Measurements from ENCODE around the gene ACTN3. TPM values are rescaled to one million over a fixed set of nuclear protein-coding genes. Genes with fewer than 3 reads are reported as not detected.
"Not testable (repeated sequence)": the region's sequence is repeated elsewhere in the genome, so short reads cannot be mapped to it uniquely, and the experiment has no call there.

Gene ACTN3
- total RNA-seq, 1 donor from 2014 or later, result not detected

DNA sequence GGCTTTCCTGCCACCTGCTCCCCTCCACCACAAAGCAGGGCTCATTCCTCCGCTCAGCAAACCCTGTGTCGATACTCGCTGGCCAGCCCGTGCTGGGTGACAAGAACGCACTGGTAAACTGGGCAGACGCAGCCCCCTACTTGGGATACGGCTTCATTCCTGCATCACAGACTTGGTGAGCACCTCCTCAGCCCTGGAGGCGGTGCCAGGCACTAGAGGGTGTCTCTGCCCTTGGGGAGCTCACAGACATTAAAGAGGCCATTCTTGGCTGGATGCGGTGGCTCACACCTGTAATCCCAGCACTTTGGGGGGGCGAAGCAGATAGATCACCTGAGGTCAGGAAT, 6.9 kb upstream of the ACTN3 start:
- TF ChIP-seq, protein P1, sequence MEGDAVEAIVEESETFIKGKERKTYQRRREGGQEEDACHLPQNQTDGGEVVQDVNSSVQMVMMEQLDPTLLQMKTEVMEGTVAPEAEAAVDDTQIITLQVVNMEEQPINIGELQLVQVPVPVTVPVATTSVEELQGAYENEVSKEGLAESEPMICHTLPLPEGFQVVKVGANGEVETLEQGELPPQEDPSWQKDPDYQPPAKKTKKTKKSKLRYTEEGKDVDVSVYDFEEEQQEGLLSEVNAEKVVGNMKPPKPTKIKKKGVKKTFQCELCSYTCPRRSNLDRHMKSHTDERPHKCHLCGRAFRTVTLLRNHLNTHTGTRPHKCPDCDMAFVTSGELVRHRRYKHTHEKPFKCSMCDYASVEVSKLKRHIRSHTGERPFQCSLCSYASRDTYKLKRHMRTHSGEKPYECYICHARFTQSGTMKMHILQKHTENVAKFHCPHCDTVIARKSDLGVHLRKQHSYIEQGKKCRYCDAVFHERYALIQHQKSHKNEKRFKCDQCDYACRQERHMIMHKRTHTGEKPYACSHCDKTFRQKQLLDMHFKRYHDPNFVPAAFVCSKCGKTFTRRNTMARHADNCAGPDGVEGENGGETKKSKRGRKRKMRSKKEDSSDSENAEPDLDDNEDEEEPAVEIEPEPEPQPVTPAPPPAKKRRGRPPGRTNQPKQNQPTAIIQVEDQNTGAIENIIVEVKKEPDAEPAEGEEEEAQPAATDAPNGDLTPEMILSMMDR (IDR thresholded peaks at IDR 0.05; ENCODE audit: insufficient read depth, low read length, severe bottlenecking), result no peak
- FAIRE-seq, result no peak
- no peak for DNase-seq (ENCODE audit: low read depth)
- Histone ChIP-seq H3K36me3 (ENCODE audit: control insufficient read depth, insufficient read depth, low read length) (peaks cover 18% of the 10 kb centered on the region), H3K27me3 (ENCODE audit: control insufficient read depth, insufficient read depth, low read length) (no peaks in the 10 kb centered on the region), H3K4me3 (ENCODE audit: low read depth, low read length) (no peak overlapping the region)

DNA sequence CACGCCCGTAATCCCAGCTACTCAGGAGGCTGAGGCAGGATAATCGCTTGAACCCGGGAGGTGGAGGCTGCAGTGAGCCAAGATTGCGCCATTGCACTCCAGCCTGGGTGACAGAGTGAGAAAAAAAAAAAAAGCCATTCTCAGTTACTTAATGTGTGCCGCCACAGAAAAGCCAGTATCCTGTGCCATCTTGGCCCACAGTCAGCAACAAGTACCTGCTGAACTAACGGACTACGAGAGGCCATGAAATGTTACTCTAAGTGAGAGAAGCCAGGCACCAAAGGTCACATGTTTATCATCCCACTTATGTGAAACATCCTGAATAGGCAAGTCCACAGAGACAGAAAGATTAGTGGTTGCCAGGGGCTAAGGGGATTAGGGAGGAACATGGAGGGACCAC, 6.1 kb upstream of the ACTN3 start:
- peaks cover 18% of the 10 kb centered on the region for H3K36me3 ChIP-seq (ENCODE audit: control insufficient read depth, insufficient read depth, low read length)
- DNase-seq (ENCODE audit: low read depth); H3K27me3 ChIP-seq (ENCODE audit: control insufficient read depth, insufficient read depth, low read length); FAIRE-seq; H3K4me3 ChIP-seq (ENCODE audit: low read depth, low read length): not testable (repeated sequence)

DNA sequence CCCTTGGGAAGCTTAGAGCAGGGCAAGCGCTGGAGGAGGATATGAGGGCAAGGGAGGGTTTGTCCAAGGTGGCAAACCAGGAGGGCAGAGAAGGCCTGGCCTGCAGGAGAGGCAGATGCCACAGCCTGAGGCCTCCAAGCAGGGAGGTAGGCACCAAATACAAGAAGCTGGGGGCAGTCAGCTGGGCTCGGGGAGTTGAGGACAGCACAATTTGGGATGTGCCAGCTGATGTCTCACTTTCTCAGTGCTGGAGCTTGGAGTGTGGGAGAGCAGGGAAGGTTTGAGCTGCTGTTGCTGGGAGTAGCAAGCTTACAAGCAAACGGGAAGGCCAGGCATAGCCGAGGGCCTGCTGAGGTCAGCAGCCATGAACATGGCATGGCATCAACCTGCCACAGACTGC, 4.8 kb upstream of the ACTN3 start:
- Histone ChIP-seq H3K36me3 (ENCODE audit: control insufficient read depth, insufficient read depth, low read length) (peaks cover 18% of the 10 kb centered on the region), H3K4me3 (ENCODE audit: low read depth, low read length) (no peak overlapping the region), H3K27me3 (ENCODE audit: control insufficient read depth, insufficient read depth, low read length) (peaks cover 2% of the 10 kb centered on the region)
- TF ChIP-seq, protein P1 (IDR thresholded peaks at IDR 0.05; ENCODE audit: insufficient read depth, low read length, severe bottlenecking), result no peak
- DNase-seq (ENCODE audit: low read depth), result no peak
- no peak for FAIRE-seq

DNA sequence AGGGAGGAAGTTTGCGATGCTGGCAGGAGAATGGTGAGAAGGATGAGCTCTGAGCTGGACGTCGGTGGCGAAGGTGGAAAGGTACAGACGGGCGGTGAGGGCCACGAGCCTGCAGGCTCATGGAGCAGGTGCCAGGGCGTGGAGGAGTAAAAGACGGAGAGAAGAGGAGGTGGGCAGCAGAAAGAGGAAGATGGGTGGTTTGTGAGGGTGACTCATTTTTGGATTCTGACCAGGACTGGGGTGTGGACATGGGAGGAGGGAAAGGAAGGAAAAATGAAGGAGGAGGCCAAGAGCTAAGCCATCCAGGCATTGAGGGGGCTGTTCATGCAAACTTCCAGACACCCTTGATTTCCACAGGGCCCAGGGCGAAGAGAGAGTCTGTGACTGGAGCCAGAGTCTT, 4.3 kb upstream of the ACTN3 start:
- H3K27me3 ChIP-seq (ENCODE audit: control insufficient read depth, insufficient read depth, low read length), result peaks cover 2% of the 10 kb centered on the region
- H3K36me3 ChIP-seq (ENCODE audit: control insufficient read depth, insufficient read depth, low read length), result peaks cover 17% of the 10 kb centered on the region
- DNase-seq (ENCODE audit: low read depth) (peak; percentile 12), FAIRE-seq (no peak)
- no peak overlapping the region for H3K4me3 ChIP-seq (ENCODE audit: low read depth, low read length)
- TF ChIP-seq, protein P1 (IDR thresholded peaks at IDR 0.05; ENCODE audit: insufficient read depth, low read length, severe bottlenecking), result no peak

DNA sequence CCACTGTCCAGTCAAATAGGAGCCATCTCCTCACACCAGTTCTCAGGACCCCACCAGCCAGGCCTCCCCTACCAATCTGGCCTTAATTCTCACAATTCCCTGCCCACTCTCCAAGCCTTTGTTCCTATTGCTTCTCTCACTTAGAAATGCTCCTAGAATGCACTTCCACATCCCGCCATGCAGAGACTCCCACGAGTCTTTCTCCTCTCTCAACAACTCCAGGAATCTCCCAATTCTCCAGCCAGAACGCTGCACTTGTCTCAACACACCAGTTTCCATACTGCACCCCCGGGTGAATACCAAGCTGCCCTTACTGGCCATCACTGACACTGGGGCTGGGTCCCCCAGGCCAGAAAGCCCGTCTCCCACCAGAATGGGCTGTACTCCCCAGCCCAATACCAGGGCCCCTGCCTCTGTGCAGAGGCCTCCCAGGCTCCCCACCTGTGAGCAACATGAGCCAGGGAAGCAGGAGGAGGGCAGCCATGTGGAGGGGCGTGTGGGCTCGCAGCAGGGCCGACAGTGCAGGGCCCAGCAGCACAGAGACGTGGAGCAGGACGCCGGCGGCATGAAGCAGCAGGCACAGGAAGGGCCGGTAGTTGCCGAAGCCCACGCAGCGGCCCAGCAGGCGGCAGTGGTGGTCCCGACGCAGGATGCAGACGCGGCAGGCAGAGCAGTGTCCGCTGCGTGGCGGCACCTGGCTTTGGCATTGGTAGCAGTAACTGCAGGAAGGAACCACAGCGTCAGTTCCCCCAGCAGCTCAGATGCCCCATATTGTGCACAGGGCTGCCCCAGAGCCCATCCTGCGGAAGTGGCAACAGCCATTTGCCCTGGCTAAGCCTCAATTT, 3.2 kb upstream of the ACTN3 start:
- no peak for FAIRE-seq
- peaks cover 2% of the 10 kb centered on the region for H3K27me3 ChIP-seq (ENCODE audit: control insufficient read depth, insufficient read depth, low read length)
- H3K4me3 ChIP-seq (ENCODE audit: low read depth, low read length), result no peak overlapping the region
- H3K36me3 ChIP-seq (ENCODE audit: control insufficient read depth, insufficient read depth, low read length), result peaks cover 17% of the 10 kb centered on the region
- TF ChIP-seq, protein P1 (IDR thresholded peaks at IDR 0.05; ENCODE audit: insufficient read depth, low read length, severe bottlenecking), result peak; percentile 19
- no peak for DNase-seq (ENCODE audit: low read depth)

DNA sequence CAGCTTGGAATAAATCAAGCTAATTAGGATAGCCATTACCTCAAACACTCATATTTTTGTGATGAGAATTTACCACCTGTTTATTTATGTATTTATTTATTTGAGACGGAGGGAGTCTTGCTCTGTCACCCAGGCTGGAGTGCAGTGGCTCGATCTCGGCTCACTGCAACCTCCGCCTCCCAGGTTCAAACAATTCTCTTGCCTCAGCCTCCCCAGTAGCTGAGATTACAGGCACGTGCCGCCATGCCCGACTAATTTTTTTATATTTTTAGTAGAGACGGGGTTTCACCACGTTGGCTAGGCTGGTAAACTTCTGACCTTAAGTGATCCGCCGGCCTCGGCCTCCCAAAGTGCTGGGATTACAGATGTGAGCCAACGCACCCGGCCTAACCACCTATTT, 1.8 kb upstream of the ACTN3 start:
- Histone ChIP-seq H3K4me3 (ENCODE audit: low read depth, low read length) (peak overlapping the region; percentile 87), H3K36me3 (ENCODE audit: control insufficient read depth, insufficient read depth, low read length) (peaks cover 17% of the 10 kb centered on the region)
- not testable (repeated sequence) for DNase-seq (ENCODE audit: low read depth); FAIRE-seq; H3K27me3 ChIP-seq (ENCODE audit: control insufficient read depth, insufficient read depth, low read length)
